GM19099 (cell line): ENCODE measurements around the gene HIPK4.

Source experiments
- POLR2A ChIP-seq: IDR thresholded peaks from 3 replicates; pipeline ENCODE4 v1.6.1; 2011; ENCODE audit warnings: low read depth; ENCODE audit not compliant: insufficient read length; ENCODE audit errors: extremely low read depth

HIPK4 gene

GRCh38 chr19:40360020-40360707 is 29.8 kb downstream of the HIPK4 start:
- no peak for TF ChIP-seq POLR2A

- TF ChIP-seq POLR2A = no peak
Observed at GRCh38 chr19:40358773-40359172, 31.2 kb downstream of the HIPK4 start.

GRCh38 chr19:40357640-40358039 is 32.3 kb downstream of the HIPK4 start:
- no peak for TF ChIP-seq POLR2A

GRCh38 chr19:40356681-40357595 is 33.0 kb downstream of the HIPK4 start:
- no peak for TF ChIP-seq POLR2A

- no peak for TF ChIP-seq POLR2A
Observed at GRCh38 chr19:40355975-40356680, 33.9 kb downstream of the HIPK4 start.

GRCh38 chr19:40348961-40349507 is 40.9 kb downstream of the HIPK4 start:
- TF ChIP-seq POLR2A = no peak

- peak; percentile 91 for TF ChIP-seq POLR2A
Observed at GRCh38 chr19:40348125-40348913, 41.7 kb downstream of the HIPK4 start, which contains the start of the genes C19orf47 and PLD3. Gene C19orf47, minus strand, starts transcription at chr19:40348397. Its CDS starts 6,540 bp downstream, at chr19:40341857. Gene PLD3, plus strand, starts transcription at chr19:40348695. Its CDS starts 17,789 bp downstream, at chr19:40366484.

- TF ChIP-seq POLR2A = no peak
Observed at GRCh38 chr19:40344422-40344821, 45.6 kb downstream of the HIPK4 start.

- TF ChIP-seq POLR2A = no peak
Observed at GRCh38 chr19:40342644-40343311, 47.2 kb downstream of the HIPK4 start.

- no peak for TF ChIP-seq POLR2A
Observed at GRCh38 chr19:40341601-40342482, 48.1 kb downstream of the HIPK4 start.

GRCh38 chr19:40339018-40339728 is 50.8 kb downstream of the HIPK4 start:
- TF ChIP-seq POLR2A = no peak

- no peak for TF ChIP-seq POLR2A
Observed at GRCh38 chr19:40337594-40337993, 52.4 kb downstream of the HIPK4 start.
